GM23338 (cell line): ENCODE measurements around the gene CBLC. TPM values are rescaled to one million over a fixed set of nuclear protein-coding genes. Genes with fewer than 3 reads are reported as not detected.

Experiments
- ATAC-seq: fragments of 200-7000 bp; cut with Tn5 transposase; 3 replicates; pipeline ENCODE4 v1.9.1; 2020
- DNase-seq: peaks from one replicate; pipeline ENCODE4 v3.0.0-alpha.2; 2015; ENCODE audit warnings: low spot score
- H2AFZ ChIP-seq: fragments of 200-600 bp; sonication (generic); 2 replicates; pipeline ENCODE4 v1.8.0; 2016; ENCODE audit warnings: antibody characterized with exemption, mild to moderate bottlenecking, moderate library complexity
- H3F3A ChIP-seq: fragments of 200-600 bp; sonication (generic); replicated peaks from 2 replicates; pipeline ENCODE4 v1.8.0; 2017; ENCODE audit warnings: antibody characterized with exemption, mixed run types, low read depth
- H3K27ac ChIP-seq: fragments of 200-600 bp; sonication (generic); 2 replicates; pipeline ENCODE4 v1.6.1; 2016; ENCODE audit warnings: low read depth
- H3K27me3 ChIP-seq: fragments of 200-600 bp; sonication (generic); 2 replicates; pipeline ENCODE4 v1.8.0; 2016; ENCODE audit warnings: mild to moderate bottlenecking, mixed run types, moderate library complexity; ENCODE audit not compliant: insufficient read depth
- H3K36me3 ChIP-seq: fragments of 200-600 bp; sonication (generic); 2 replicates; pipeline ENCODE4 v1.8.0; 2016; ENCODE audit warnings: mild to moderate bottlenecking; ENCODE audit not compliant: insufficient read depth
- H3K4me1 ChIP-seq: fragments of 200-600 bp; sonication (generic); 2 replicates; pipeline ENCODE4 v1.8.0; 2016; ENCODE audit warnings: mild to moderate bottlenecking, moderate library complexity; ENCODE audit not compliant: insufficient read depth
- H3K4me2 ChIP-seq: fragments of 200-600 bp; sonication (generic); 2 replicates; pipeline ENCODE4 v1.7.1; 2017; ENCODE audit warnings: mixed run types
- H3K4me3 ChIP-seq: fragments of 200-600 bp; sonication (generic); 2 replicates; pipeline ENCODE4 v1.6.1; 2016; ENCODE audit warnings: mixed run types
- H3K79me2 ChIP-seq: fragments of 200-600 bp; sonication (generic); replicated peaks from 2 replicates; pipeline ENCODE4 v1.8.0; 2017; ENCODE audit warnings: mild to moderate bottlenecking; ENCODE audit not compliant: insufficient read depth
- H3K9me2 ChIP-seq: fragments of 200-600 bp; sonication (generic); 2 replicates; pipeline ENCODE4 v1.8.0; 2017; ENCODE audit not compliant: insufficient read depth
- H4K20me1 ChIP-seq: fragments of 200-600 bp; sonication (generic); replicated peaks from 2 replicates; pipeline ENCODE4 v1.8.0; 2017; ENCODE audit warnings: mild to moderate bottlenecking; ENCODE audit not compliant: insufficient read depth
- H3K27ac Mint-ChIP-seq: 2 replicates; pipeline ENCODE4 v1.8.0; 2020; ENCODE audit warnings: inconsistent platforms, mild to moderate bottlenecking, moderate library complexity, mixed read lengths
- H3K27me3 Mint-ChIP-seq: 3 replicates; pipeline ENCODE4 v1.8.0; 2022; ENCODE audit warnings: low read depth, mild to moderate bottlenecking, moderate library complexity, mixed read lengths, inconsistent platforms; ENCODE audit not compliant: insufficient read depth, poor library complexity
- H3K36me3 Mint-ChIP-seq: 3 replicates; pipeline ENCODE4 v1.8.0; 2021; ENCODE audit warnings: low read depth, mild to moderate bottlenecking, inconsistent platforms, moderate library complexity, mixed read lengths
- H3K4me1 Mint-ChIP-seq: 3 replicates; pipeline ENCODE4 v1.8.0; 2020; ENCODE audit warnings: mild to moderate bottlenecking, inconsistent platforms, mixed read lengths
- H3K4me3 Mint-ChIP-seq: 3 replicates; pipeline ENCODE4 v1.8.0; 2021; ENCODE audit warnings: moderate library complexity, mild to moderate bottlenecking, inconsistent platforms, mixed read lengths
- H3K9me3 Mint-ChIP-seq: 3 replicates; pipeline ENCODE4 v1.8.0; 2020; ENCODE audit warnings: moderate library complexity, mild to moderate bottlenecking, inconsistent platforms, mixed read lengths
- EZH2 ChIP-seq: fragments of 200-600 bp; sonication (generic); IDR thresholded peaks from one replicate; pipeline ENCODE4 v1.8.0; 2017; ENCODE audit warnings: antibody characterized with exemption, mild to moderate bottlenecking, low read depth; ENCODE audit not compliant: unreplicated experiment
- EZH2phosphoT487 ChIP-seq: fragments of 200-600 bp; sonication (generic); IDR thresholded peaks from one replicate; pipeline ENCODE4 v1.8.1; 2018; ENCODE audit warnings: antibody characterized with exemption; ENCODE audit not compliant: unreplicated experiment
- JUNB ChIP-seq: IDR thresholded peaks from one replicate; pipeline ENCODE4 v1.6.1; 2016; ENCODE audit warnings: antibody characterized with exemption; ENCODE audit not compliant: unreplicated experiment
- STAT1 ChIP-seq: IDR thresholded peaks from one replicate; pipeline ENCODE4 v1.6.1; 2016; ENCODE audit warnings: antibody characterized with exemption; ENCODE audit not compliant: unreplicated experiment
- ZNF114 ChIP-seq: fragments of 250-450 bp; sonication (Bioruptor Pico); IDR thresholded peaks from 2 replicates; pipeline ENCODE4 v1.5.0; 2020; ENCODE audit warnings: mild to moderate bottlenecking, moderate library complexity
- ZNF331 ChIP-seq: fragments of 250-450 bp; sonication (Bioruptor Pico); IDR thresholded peaks from 2 replicates; pipeline ENCODE4 v1.5.0; 2020; ENCODE audit warnings: low read depth, mild to moderate bottlenecking, moderate library complexity
- polyA plus RNA-seq: library from polyadenylated mRNA; unstranded; fragments of >200 nt; fragmentation: Nextera tagmentation; extraction: Ambion mirVana; gene quantifications from 2 replicates; pipeline ENCODE4 v1.2.1, GENCODE V29; 2016
- total RNA-seq: library from RNA; depleted of rRNA; stranded (reverse); fragments of >200 nt; shearing (Covaris generic); gene quantifications from 2 replicates; pipeline ENCODE4 v1.2.3, GENCODE V29; 2014
- TF ChIP-seq, protein P1 (sequence below): fragments of 250-450 bp; sonication (Bioruptor Pico); IDR thresholded peaks from 2 replicates; pipeline ENCODE4 v1.5.0; 2020; ENCODE audit warnings: mild to moderate bottlenecking, moderate library complexity

CBLC gene
- total and polyA plus RNA-seq, 2 experiments from 2014 or later, result 14.5 to 29.3 TPM

- H3K27ac Mint-ChIP-seq, result no peak overlapping the region
- no peaks in the 10 kb centered on the region for H3K27me3 ChIP-seq
- H2AFZ ChIP-seq, result no peak overlapping the region
- no peaks in the 10 kb centered on the region for H3K4me1 ChIP-seq
- H3K27ac ChIP-seq, result no peak overlapping the region
- H3K9me2 ChIP-seq, result no peaks in the 10 kb centered on the region
- no peaks in the 10 kb centered on the region for H3K36me3 ChIP-seq
- DNase-seq (no peak), ATAC-seq (no peak)
- H3K27me3 Mint-ChIP-seq, result peaks cover 9% of the 10 kb centered on the region
- no peak overlapping the region for H3K4me3 ChIP-seq
- H4K20me1 ChIP-seq, result no peaks in the 10 kb centered on the region
- H3K4me2 ChIP-seq, result no peak overlapping the region
- no peaks in the 10 kb centered on the region for H3F3A ChIP-seq
- H3K9me3 Mint-ChIP-seq, result no peaks in the 10 kb centered on the region
- peaks cover 16% of the 10 kb centered on the region for H3K4me1 Mint-ChIP-seq
- H3K79me2 ChIP-seq, result no peaks in the 10 kb centered on the region
- no peak for TF ChIP-seq ZNF331 (CRISPR knock-in tag)
- TF ChIP-seq ZNF114 (CRISPR knock-in tag), result no peak
- no peak for TF ChIP-seq EZH2
- TF ChIP-seq, protein P1, sequence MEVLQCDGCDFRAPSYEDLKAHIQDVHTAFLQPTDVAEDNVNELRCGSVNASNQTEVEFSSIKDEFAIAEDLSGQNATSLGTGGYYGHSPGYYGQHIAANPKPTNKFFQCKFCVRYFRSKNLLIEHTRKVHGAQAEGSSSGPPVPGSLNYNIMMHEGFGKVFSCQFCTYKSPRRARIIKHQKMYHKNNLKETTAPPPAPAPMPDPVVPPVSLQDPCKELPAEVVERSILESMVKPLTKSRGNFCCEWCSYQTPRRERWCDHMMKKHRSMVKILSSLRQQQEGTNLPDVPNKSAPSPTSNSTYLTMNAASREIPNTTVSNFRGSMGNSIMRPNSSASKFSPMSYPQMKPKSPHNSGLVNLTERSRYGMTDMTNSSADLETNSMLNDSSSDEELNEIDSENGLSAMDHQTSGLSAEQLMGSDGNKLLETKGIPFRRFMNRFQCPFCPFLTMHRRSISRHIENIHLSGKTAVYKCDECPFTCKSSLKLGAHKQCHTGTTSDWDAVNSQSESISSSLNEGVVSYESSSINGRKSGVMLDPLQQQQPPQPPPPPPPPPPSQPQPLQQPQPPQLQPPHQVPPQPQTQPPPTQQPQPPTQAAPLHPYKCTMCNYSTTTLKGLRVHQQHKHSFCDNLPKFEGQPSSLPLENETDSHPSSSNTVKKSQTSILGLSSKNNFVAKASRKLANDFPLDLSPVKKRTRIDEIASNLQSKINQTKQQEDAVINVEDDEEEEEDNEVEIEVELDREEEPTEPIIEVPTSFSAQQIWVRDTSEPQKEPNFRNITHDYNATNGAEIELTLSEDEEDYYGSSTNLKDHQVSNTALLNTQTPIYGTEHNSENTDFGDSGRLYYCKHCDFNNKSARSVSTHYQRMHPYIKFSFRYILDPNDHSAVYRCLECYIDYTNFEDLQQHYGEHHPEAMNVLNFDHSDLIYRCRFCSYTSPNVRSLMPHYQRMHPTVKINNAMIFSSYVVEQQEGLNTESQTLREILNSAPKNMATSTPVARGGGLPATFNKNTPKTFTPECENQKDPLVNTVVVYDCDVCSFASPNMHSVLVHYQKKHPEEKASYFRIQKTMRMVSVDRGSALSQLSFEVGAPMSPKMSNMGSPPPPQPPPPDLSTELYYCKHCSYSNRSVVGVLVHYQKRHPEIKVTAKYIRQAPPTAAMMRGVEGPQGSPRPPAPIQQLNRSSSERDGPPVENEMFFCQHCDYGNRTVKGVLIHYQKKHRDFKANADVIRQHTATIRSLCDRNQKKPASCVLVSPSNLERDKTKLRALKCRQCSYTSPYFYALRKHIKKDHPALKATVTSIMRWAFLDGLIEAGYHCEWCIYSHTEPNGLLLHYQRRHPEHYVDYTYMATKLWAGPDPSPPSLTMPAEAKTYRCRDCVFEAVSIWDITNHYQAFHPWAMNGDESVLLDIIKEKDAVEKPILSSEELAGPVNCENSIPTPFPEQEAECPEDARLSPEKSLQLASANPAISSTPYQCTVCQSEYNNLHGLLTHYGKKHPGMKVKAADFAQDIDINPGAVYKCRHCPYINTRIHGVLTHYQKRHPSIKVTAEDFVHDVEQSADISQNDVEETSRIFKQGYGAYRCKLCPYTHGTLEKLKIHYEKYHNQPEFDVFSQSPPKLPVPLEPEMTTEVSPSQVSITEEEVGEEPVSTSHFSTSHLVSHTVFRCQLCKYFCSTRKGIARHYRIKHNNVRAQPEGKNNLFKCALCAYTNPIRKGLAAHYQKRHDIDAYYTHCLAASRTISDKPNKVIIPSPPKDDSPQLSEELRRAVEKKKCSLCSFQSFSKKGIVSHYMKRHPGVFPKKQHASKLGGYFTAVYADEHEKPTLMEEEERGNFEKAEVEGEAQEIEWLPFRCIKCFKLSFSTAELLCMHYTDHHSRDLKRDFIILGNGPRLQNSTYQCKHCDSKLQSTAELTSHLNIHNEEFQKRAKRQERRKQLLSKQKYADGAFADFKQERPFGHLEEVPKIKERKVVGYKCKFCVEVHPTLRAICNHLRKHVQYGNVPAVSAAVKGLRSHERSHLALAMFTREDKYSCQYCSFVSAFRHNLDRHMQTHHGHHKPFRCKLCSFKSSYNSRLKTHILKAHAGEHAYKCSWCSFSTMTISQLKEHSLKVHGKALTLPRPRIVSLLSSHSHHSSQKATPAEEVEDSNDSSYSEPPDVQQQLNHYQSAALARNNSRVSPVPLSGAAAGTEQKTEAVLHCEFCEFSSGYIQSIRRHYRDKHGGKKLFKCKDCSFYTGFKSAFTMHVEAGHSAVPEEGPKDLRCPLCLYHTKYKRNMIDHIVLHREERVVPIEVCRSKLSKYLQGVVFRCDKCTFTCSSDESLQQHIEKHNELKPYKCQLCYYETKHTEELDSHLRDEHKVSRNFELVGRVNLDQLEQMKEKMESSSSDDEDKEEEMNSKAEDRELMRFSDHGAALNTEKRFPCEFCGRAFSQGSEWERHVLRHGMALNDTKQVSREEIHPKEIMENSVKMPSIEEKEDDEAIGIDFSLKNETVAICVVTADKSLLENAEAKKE (CRISPR knock-in tag), result no peak
- no peak for TF ChIP-seq STAT1
- no peak for TF ChIP-seq JUNB
- no peak for TF ChIP-seq EZH2phosphoT487
- no peaks in the 10 kb centered on the region for H3K36me3 Mint-ChIP-seq
- no peak overlapping the region for H3K4me3 Mint-ChIP-seq
These were observed 39.6 kb upstream of the CBLC start for GRCh38 chr19:44738136-44738535.
